HG02852 (cell line): Measurements from ENCODE around the gene OLFML2A.
"Not testable (repeated sequence)": the region's sequence is repeated elsewhere in the genome, so short reads cannot be mapped to it uniquely, and the experiment has no call there.

Source experiments
- ATAC-seq: cut with Tn5 transposase; IDR thresholded peaks from one replicate; pipeline ENCODE4 v1.9.1; 2021; ENCODE audit warnings: mild to moderate bottlenecking, moderate library complexity; ENCODE audit not compliant: unreplicated experiment

The OLFML2A gene

DNA sequence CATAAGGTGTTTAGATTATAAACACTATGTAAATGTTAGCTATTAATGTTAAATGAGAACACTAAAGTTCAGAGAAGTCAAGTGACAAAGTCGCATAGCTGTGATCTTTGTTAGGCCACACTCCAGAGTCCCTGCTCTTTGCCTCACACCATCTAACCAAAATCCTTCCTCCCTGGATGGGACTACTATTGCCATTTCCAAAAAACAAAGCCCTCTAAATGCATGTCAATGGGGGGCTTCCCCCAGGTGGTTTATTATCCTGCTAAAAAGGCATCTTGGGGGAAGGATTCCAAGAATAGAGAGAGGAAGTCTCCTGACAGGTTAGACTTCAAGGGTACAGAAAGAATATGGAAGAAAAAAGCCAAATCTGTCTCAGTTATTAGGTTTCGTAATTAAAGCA is 16.2 kb upstream of the OLFML2A start:
- ATAC-seq, result no peak

DNA sequence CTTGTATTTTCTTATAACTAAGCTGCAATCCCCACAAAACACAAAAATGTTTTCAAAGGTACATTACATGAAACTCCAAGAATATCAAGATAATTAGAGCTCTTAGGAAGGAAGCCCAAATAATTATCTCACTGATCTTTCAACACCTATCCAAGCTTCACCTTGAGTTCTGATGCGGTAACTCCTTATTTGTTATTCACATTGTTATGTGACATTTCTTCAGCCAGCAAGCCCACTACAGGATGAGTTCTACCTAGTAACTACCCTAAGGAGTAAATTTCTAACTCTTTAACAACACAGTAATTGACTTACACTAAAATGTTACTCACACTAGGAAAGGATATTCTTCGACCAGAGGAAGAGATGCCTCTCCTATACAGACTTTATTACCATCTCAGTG is 15.7 kb upstream of the OLFML2A start:
- ATAC-seq, result no peak

- ATAC-seq, result no peak
Observed at GRCh38 chr9:124761710-124762109, 15.2 kb upstream of the OLFML2A start.

- ATAC-seq, result no peak
Observed at GRCh38 chr9:124762633-124763032, 14.3 kb upstream of the OLFML2A start.

- ATAC-seq, result no peak
Observed at GRCh38 chr9:124764774-124765438, 12.0 kb upstream of the OLFML2A start.

DNA sequence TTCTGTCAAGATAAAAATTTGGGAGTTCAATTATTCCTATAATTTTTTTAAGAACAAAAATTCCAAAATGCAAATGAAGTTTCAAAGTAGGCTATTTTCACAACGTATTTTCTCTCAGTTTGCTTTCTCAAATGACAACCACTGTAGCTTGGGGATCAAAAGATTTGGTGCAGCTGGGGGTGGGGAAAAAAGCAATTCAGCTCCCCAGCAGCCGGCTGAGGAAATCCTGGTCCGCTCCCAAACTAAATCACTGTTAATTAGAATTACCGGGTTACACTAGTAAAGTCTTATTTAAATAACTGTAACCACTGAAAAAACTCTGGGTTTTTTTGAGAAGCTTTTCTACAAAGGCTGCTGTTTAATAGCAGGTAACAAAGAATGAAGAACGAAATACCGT is 11.5 kb upstream of the OLFML2A start:
- no peak for ATAC-seq

GRCh38 chr9:124766326-124766725 is 10.6 kb upstream of the OLFML2A start:
- ATAC-seq, result no peak

DNA sequence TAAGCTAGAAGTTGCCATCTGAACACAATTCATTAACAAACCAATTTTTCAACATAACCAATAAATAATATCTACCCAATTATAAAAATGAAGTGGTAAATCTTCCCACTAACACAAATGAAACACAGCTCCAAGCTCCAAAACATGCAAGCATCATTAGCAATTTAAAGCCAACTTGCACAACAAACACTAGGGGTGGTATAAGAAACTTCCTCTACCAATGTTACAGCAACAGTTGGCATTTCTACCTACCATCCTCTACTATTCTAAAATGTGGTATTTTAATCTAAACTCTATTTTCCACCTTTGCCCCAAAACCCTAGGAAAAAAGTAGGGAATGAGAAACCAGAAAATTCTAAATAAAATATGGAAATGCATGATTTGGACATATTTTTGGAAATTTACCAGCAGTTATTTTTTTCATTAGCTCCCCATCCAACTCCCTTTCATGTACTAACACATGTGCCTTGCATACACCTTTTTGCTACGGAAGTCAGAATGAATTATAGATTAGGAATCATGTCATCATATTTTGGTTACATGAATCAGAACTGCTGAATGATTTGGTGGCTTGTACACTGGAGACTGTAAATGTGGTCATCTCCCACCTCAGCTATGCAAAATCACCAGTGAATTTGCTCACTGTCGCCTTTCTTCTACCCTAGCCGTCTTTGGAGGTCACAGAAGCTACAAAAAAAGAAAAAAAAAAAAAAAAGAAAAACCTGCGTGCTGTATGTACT is 9.9 kb upstream of the OLFML2A start:
- no peak for ATAC-seq

DNA sequence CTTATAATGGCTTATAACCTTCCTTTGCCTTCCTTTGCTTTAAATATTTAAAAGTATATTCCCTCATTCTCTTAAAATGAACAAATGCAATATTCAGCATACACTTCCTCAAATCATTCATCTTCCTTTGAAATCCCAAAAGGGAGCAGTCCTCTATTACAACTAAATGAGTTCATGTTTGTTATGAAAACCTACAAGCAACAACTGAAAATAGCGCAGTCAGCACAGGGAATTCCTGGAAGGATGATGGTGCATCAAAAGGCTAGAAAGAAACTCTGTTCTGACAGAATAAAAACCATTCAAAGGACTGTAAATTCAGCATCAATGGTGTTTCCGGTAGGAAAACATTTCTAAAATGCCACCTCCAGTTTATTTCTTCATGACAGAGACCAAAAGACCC is 9.1 kb upstream of the OLFML2A start:
- ATAC-seq, result no peak

- ATAC-seq, result no peak
Observed at GRCh38 chr9:124768334-124768733, 8.6 kb upstream of the OLFML2A start.

GRCh38 chr9:124768750-124769548 is 8.0 kb upstream of the OLFML2A start:
- ATAC-seq, result no peak

- ATAC-seq, result no peak
Observed at GRCh38 chr9:124769549-124770358, 7.2 kb upstream of the OLFML2A start.

DNA sequence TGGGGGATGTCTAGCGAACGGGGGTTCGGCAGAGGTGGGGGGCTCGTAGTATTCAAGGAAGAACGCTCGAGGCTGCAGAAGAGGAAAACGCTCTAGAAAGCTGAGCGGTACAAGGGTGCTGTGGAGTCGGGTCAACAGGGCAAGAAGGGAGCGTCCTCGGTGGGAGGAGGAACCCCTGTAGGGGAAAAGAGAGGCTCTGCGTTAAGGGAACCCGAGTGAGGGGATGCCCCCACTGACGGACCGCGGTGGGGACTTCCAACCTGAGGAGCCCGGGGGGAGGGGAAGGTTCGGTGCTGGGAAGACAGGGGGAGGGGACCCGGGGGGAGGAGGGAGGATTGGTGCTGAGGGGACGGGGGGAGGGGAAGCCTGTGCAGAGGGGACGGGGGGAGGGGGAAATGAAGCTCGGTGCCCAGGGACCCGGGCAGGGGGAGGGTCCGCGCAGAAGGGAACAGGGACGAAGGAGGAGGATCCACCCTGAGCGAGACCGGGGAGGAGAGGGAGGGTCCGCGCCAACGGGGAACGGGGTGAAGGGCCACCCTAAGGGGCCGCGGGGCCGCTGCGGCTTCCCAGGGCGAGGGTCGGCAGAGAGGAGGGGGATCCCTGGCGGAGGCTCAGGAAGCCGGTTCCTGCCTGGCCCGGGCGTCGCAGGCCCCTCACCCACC is 6.4 kb upstream of the OLFML2A start:
- ATAC-seq, result no peak

- peak; percentile 88 for ATAC-seq
Observed at GRCh38 chr9:124771021-124771866, 5.7 kb upstream of the OLFML2A start, which contains the start of gene NR6A1. Gene NR6A1, minus strand, starts transcription at chr9:124771311.

GRCh38 chr9:124771867-124772679 is 4.9 kb upstream of the OLFML2A start:
- no peak for ATAC-seq

DNA sequence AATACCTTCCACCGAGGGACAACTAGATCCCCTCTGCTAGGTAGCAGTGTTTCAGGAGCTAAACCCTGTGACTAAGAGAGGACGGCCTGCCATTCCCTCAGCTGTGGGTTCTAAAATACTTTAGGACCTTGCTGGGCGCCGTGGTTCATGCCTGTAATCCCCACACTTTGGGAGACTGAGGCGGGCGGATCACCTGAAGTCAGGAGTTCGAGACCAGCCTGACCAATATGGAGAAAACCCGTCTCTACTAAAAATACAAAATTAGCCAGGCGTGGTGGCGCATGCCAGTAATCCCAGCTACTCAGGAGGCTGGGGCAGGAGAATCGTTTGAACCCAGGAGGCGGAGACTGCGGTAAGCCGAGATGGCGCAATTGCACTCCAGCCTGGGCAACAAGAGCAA is 4.1 kb upstream of the OLFML2A start:
- ATAC-seq, result not testable (repeated sequence)

- ATAC-seq, result no peak
Observed at GRCh38 chr9:124773473-124774128, 3.3 kb upstream of the OLFML2A start.
